Camera-type eye (tissue), 1 donor: Measurements from ENCODE around the gene TMEM43. TPM values are rescaled to one million over a fixed set of nuclear protein-coding genes. Genes with fewer than 3 reads are reported as not detected.

Experiments used
- total RNA-seq: library from RNA; depleted of rRNA; stranded (reverse); fragments of >200 nt; gene quantifications from one replicate; pipeline ENCODE4 v1.2.3, GENCODE V29; 2014

The TMEM43 gene, protein sequence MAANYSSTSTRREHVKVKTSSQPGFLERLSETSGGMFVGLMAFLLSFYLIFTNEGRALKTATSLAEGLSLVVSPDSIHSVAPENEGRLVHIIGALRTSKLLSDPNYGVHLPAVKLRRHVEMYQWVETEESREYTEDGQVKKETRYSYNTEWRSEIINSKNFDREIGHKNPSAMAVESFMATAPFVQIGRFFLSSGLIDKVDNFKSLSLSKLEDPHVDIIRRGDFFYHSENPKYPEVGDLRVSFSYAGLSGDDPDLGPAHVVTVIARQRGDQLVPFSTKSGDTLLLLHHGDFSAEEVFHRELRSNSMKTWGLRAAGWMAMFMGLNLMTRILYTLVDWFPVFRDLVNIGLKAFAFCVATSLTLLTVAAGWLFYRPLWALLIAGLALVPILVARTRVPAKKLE
- total RNA-seq, result 68.6 TPM

DNA sequence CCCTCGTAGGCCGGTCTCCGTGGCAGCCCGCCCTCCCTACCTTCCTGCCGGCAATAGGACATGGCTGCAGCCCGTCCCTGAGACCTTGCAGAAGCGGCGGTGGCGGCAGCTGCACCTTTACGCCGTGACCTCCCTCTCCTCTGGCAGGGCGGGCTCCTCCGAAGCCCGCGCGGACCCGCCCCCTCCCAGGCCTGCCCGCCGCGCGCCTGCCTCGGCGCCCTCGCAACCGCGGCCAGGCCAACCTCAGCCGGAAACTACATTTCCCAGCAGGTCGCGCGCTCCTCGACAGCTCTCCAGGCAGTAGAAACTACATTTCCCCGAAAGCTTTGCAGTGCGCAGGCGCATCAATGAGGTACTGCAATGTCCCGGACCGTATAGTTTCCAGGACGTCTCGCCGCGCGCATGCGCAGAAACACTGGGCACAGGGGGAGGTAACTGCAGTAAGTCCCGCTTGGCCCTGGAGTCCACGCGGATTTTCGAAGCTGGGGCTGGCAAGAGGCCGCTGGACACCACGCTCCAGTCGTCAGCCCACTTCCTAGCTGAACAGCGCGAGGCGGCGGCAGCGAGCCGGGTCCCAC lies at the start of gene TMEM43, which contains the start of gene CHCHD4:
Gene TMEM43 (plus strand): TSS at position 438 of the 578 bp plus-strand sequence. CDS start 142 bp downstream, outside the sequence.
Gene CHCHD4 (minus strand): TSS at position 256 of the 578 bp plus-strand sequence. CDS start 194 bp downstream, at position 62.

DNA sequence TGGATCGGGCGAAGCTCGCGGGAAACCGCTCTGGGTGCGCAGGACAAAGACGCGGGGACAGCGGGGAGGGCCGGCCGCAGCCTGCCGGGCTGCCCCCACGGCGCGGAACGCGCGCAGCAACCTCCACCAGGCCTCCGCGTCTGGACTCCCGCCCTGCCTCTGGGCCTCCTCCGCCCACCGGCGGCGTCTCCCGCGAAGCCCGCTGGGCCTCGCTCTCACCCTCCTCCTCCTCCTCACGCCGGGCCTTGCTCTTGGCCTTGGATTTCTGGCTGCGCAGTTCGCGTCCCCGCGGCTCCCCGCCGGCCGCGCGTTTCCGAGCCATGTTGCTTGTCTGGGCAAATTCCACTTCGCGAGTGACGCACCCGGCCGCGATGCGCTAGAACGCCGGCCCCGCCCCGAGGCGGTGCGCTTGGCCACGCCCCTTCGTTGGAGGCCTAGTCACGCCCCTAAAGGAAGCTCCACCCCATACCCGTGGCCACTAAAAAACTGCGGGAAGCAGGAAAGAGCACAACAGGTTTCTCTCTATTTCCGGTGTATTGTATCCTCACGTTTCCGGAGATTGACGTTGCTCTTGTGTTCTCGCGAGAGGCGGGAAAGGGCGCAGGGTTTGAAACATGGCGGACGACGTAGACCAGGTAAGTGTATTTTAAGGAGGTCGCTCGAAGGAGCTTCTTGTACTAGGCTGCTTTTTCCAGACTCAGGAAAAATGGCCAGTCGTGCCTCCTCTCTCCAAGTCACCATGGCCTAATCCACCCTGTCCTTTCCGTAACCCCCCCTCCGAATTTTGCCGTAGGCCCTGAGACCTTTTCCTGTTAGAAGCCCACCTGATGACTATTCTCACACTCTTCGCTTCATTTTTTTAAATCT lies 53.6 kb downstream of the TMEM43 start, which contains the start of the genes LSM3 and XPC:
Gene LSM3 (plus strand): TSS at position 571 of the 867 bp plus-strand sequence. CDS start 44 bp downstream, at position 615.
Gene XPC (minus strand): TSS at position 355 of the 867 bp plus-strand sequence. CDS start 33 bp downstream, at position 322.

Other genes starting within 250 kb of the TMEM43 start
- gene WNT7A, start 245.0 kb upstream of the TMEM43 start, total RNA-seq, result 9.1 TPM
- gene CHCHD4, start 182 bp upstream of the TMEM43 start, total RNA-seq, result 11.0 TPM
- 32.3 TPM for gene XPC, start 53.5 kb downstream of the TMEM43 start, total RNA-seq
- gene LSM3, start 53.8 kb downstream of the TMEM43 start, total RNA-seq, result 11.1 TPM